SU-DHL-6 (cell line): ENCODE results near the gene ITGB2.

Source experiments
- H2AFZ ChIP-seq: fragments of 200-600 bp; sonication (generic); 2 replicates; pipeline ENCODE4 v1.6.1; 2014; ENCODE audit warnings: low read depth, mild to moderate bottlenecking, moderate library complexity, mixed read lengths, antibody characterized with exemption, low read length; ENCODE audit not compliant: severe bottlenecking
- H3F3A ChIP-seq: fragments of 200-600 bp; shearing (Covaris generic); 2 replicates; pipeline ENCODE4 v1.6.0; 2016; ENCODE audit warnings: antibody characterized with exemption, mild to moderate bottlenecking; ENCODE audit not compliant: insufficient read depth
- H3K27ac ChIP-seq: fragments of 200-600 bp; sonication (generic); 2 replicates; pipeline ENCODE4 v1.5.1; 2016; ENCODE audit warnings: low read depth, mild to moderate bottlenecking, low read length, moderate library complexity, mixed read lengths
- H3K27me3 ChIP-seq: fragments of 200-600 bp; sonication (generic), shearing (Covaris generic); 2 replicates; pipeline ENCODE4 v1.6.0; 2014; ENCODE audit warnings: mild to moderate bottlenecking, low read length
- H3K36me3 ChIP-seq: fragments of 200-600 bp; sonication (generic); 2 replicates; pipeline ENCODE4 v1.6.1; 2014; ENCODE audit warnings: mild to moderate bottlenecking, low read length, mixed read lengths
- H3K4me2 ChIP-seq: fragments of 300-600, 200-600 bp; shearing (Covaris generic), sonication (generic); 2 replicates; pipeline ENCODE4 v1.6.0; 2014; ENCODE audit warnings: low read length, low read depth, mild to moderate bottlenecking; ENCODE audit not compliant: poor library complexity, severe bottlenecking
- H3K4me3 ChIP-seq: fragments of 200-600 bp; sonication (generic); 2 replicates; pipeline ENCODE4 v1.5.1; 2014; ENCODE audit warnings: antibody characterized with exemption, low read length, mild to moderate bottlenecking, mixed read lengths; ENCODE audit not compliant: insufficient read depth, poor library complexity, severe bottlenecking
- H3K79me2 ChIP-seq: fragments of 200-600 bp; sonication (generic); 2 replicates; pipeline ENCODE4 v1.6.1; 2014; ENCODE audit warnings: mild to moderate bottlenecking, low read length, moderate library complexity; ENCODE audit not compliant: insufficient read depth
- H3K9ac ChIP-seq: fragments of 200-600 bp; sonication (generic); 2 replicates; pipeline ENCODE4 v1.7.0; 2014; ENCODE audit warnings: mild to moderate bottlenecking, low read length
- H3K9me2 ChIP-seq: fragments of 200-600 bp; sonication (generic); replicated peaks from 2 replicates; pipeline ENCODE4 v1.6.1; 2014; ENCODE audit warnings: low read length; ENCODE audit not compliant: insufficient read depth
- H3K9me3 ChIP-seq: fragments of 200-600 bp; sonication (generic); 2 replicates; pipeline ENCODE4 v1.6.1; 2014; ENCODE audit warnings: low read length, mixed read lengths; ENCODE audit not compliant: insufficient read depth
- H4K20me1 ChIP-seq: fragments of 200-600 bp; sonication (generic); 2 replicates; pipeline ENCODE4 v1.6.1; 2014; ENCODE audit warnings: low read depth, mild to moderate bottlenecking, antibody characterized with exemption, low read length, moderate library complexity, mixed read lengths
- EZH2phosphoT487 ChIP-seq: fragments of 200-600 bp; sonication (generic), shearing (Covaris generic); conservative IDR thresholded peaks from 2 replicates; pipeline ENCODE4 v1.6.1; 2018; ENCODE audit warnings: mild to moderate bottlenecking, antibody characterized with exemption, low read length, moderate library complexity, mixed read lengths
- TF ChIP-seq, protein P1 (sequence below): fragments of 200-600 bp; sonication (generic); IDR thresholded peaks from one replicate; pipeline ENCODE4 v1.5.1; 2017; ENCODE audit warnings: antibody characterized with exemption, mild to moderate bottlenecking, low read length, moderate library complexity; ENCODE audit not compliant: insufficient read depth, poor library complexity, severe bottlenecking

Gene ITGB2

DNA sequence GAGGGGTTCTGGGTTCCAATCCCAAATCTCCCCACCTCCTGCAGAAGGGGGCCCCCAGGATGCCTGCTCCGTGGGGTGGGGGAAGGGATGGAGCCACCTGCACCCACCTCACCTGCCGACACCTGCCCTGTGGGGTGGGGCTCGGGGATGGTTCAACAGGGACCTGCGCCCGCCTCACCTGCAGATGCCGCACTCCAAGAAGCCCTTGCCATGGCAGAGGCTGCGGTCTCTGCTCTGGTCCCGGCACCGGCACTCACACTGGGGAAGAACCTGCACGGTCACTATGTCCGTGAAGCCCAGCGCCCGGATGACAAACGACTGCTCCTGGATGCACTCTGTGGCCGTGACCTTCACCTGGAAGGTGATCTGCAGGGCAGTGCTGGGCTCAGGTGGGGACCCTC, 29.1 kb downstream of the ITGB2 start:
- Histone ChIP-seq H3K9me3 (no peaks in the 10 kb centered on the region), H3K27ac (no peak overlapping the region), H3K4me3 (no peak overlapping the region), H2AFZ (no peak overlapping the region), H3K9me2 (no peaks in the 10 kb centered on the region), H4K20me1 (no peaks in the 10 kb centered on the region), H3K4me2 (no peak overlapping the region), H3K79me2 (no peaks in the 10 kb centered on the region), H3K36me3 (no peaks in the 10 kb centered on the region), H3F3A (no peaks in the 10 kb centered on the region), H3K9ac (no peak overlapping the region), H3K27me3 (no peaks in the 10 kb centered on the region)
- TF ChIP-seq, protein P1, sequence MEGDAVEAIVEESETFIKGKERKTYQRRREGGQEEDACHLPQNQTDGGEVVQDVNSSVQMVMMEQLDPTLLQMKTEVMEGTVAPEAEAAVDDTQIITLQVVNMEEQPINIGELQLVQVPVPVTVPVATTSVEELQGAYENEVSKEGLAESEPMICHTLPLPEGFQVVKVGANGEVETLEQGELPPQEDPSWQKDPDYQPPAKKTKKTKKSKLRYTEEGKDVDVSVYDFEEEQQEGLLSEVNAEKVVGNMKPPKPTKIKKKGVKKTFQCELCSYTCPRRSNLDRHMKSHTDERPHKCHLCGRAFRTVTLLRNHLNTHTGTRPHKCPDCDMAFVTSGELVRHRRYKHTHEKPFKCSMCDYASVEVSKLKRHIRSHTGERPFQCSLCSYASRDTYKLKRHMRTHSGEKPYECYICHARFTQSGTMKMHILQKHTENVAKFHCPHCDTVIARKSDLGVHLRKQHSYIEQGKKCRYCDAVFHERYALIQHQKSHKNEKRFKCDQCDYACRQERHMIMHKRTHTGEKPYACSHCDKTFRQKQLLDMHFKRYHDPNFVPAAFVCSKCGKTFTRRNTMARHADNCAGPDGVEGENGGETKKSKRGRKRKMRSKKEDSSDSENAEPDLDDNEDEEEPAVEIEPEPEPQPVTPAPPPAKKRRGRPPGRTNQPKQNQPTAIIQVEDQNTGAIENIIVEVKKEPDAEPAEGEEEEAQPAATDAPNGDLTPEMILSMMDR = no peak
- TF ChIP-seq EZH2phosphoT487 = no peak

DNA sequence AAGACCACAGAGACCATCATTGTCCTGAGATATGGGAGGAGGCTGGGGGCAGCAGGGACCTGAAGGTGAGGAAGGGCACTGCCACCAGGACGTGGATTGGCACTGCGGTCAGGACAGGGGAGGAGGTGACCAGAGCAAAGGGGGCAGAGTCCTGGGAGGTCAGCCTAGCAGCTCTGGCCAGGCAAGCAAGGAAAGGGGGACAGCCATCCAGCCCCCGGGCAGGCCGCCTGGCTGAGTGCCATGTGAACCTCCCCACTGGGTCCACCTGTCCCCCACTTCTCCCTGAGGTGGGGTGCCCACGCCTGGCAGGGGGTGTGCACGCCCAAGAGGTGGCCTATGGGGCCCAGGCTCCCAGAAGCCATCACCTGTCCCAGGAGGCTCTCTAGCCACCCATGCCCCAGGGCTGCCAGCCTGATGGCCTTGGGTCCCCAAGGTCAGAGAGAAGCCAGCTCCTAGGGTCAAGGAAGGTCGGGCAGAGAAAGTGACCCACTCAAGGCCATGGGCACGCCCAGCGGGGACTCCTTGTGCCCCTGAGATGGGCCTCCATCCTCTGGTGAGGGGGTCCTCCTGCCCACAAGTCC, 29.6 kb downstream of the ITGB2 start:
- no peaks in the 10 kb centered on the region for H3K27me3 ChIP-seq
- H2AFZ ChIP-seq = no peak overlapping the region
- no peaks in the 10 kb centered on the region for H3K9me3 ChIP-seq
- TF ChIP-seq EZH2phosphoT487 = no peak
- TF ChIP-seq, protein P1 = no peak
- H4K20me1 ChIP-seq = no peaks in the 10 kb centered on the region
- no peak overlapping the region for H3K4me3 ChIP-seq
- H3K79me2 ChIP-seq = no peaks in the 10 kb centered on the region
- H3F3A ChIP-seq = no peaks in the 10 kb centered on the region
- H3K4me2 ChIP-seq = no peak overlapping the region
- H3K27ac ChIP-seq = no peak overlapping the region
- no peaks in the 10 kb centered on the region for H3K9me2 ChIP-seq
- H3K36me3 ChIP-seq = no peaks in the 10 kb centered on the region
- H3K9ac ChIP-seq = no peak overlapping the region

DNA sequence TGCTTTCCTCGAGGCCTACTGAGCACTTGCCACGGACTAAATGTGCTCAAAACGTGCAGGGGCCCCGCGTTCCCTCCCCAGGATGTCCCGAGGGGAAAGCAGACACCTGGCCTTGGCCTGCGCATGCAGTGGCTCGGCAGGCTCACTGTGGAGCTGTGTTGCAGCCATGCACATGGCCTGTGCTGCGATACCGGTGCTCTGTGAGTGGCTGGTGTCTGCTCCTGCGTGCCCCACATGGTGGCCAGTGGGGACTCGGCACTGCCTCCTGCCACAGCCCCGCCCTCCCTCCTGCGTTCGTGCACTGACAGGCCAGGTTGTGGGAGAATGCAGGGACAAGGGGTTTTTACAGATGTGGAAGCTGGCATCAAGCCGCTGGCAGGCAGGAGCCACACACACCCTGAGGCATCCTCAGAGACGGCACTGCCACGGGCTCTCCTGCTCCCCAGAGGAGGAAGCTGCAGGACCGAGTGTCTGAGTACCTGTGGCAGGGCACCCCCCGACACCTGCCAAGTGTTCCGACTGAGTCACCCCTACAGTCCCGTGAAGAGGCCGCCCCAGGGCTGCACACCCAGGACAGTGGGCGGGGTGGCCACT, 30.3 kb downstream of the ITGB2 start:
- H3K4me3 ChIP-seq = no peak overlapping the region
- no peak for TF ChIP-seq EZH2phosphoT487
- TF ChIP-seq, protein P1 = no peak
- H3F3A ChIP-seq = no peaks in the 10 kb centered on the region
- no peak overlapping the region for H2AFZ ChIP-seq
- no peaks in the 10 kb centered on the region for H3K9me3 ChIP-seq
- no peaks in the 10 kb centered on the region for H3K36me3 ChIP-seq
- no peak overlapping the region for H3K4me2 ChIP-seq
- H3K27me3 ChIP-seq = no peaks in the 10 kb centered on the region
- H3K9me2 ChIP-seq = no peaks in the 10 kb centered on the region
- H3K9ac ChIP-seq = no peak overlapping the region
- no peaks in the 10 kb centered on the region for H3K79me2 ChIP-seq
- no peak overlapping the region for H3K27ac ChIP-seq
- no peaks in the 10 kb centered on the region for H4K20me1 ChIP-seq
